Measurements from ENCODE around the gene ZEB2. TPM values are rescaled to one million over a fixed set of nuclear protein-coding genes. Genes with fewer than 3 reads are reported as not detected.

ZEB2 gene
- total RNA-seq, 5 donors from 2014 or later (not counting 1 experiment from before 2014, with no cell fraction given), result 8.9 to 106 (median 23.7) TPM

- Mint-ChIP-seq H3K36me3 (peaks cover 5% of the 10 kb centered on the region), H3K27me3 (peaks cover 53 to 62% of the 10 kb centered on the region in 2 donors), H3K27ac (peak overlapping the region in 1 of 2 donors; percentile 58), H3K4me1 (peaks cover 13 to 51% (median 16%) of the 10 kb centered on the region in 3 donors), H3K9me3 (no peaks in the 10 kb centered on the region), H3K4me3 (peak overlapping the region; percentile 66 to 81 (median 76))
- peaks cover 14 to 42% of the 10 kb centered on the region in 2 experiments for H3K4me1 ChIP-seq (ENCODE audit: control insufficient read depth in 1 of 2, extremely low read depth in 1 of 2, insufficient read depth in 2 of 2, low read length in 2 of 2)
- H3K27me3 ChIP-seq (replicated peaks in 1 of 2; ENCODE audit: control insufficient read depth in 2 of 2, extremely low read depth in 1 of 2, insufficient read depth in 2 of 2, low read length in 1 of 2), result peaks cover 2 to 38% of the 10 kb centered on the region in 2 experiments
- H3K4me3 ChIP-seq (ENCODE audit: control insufficient read depth in 1 of 2, extremely low read depth in 1 of 2, low read length in 1 of 2), result peak overlapping the region; percentile 57 to 67
- no peaks in the 10 kb centered on the region for H3K9me3 ChIP-seq
- ChIA-PET CTCF (no interaction called here), POLR2A (no interaction called here)
- ATAC-seq (replicated peaks in 1 of 4) (peak; percentile 7 to 21 (median 16)), DNase-seq (peak in 1 of 35 experiments; percentile 32)
- H3K27ac ChIP-seq (ENCODE audit: low read length), result peak overlapping the region; percentile 73
- H3K36me3 ChIP-seq (ENCODE audit: control insufficient read depth in 2 of 2, extremely low read depth in 1 of 2, insufficient read depth in 1 of 2, low read length in 1 of 2), result peaks cover 0 to 2% of the 10 kb centered on the region in 2 donors
- 1% methylated on average over 49 of the region's 57 CpGs for WGBS (ENCODE audit: insufficient coverage)
These were observed 3.4 kb downstream of the ZEB2 start for GRCh38 chr2:144516411-144516980.

DNA sequence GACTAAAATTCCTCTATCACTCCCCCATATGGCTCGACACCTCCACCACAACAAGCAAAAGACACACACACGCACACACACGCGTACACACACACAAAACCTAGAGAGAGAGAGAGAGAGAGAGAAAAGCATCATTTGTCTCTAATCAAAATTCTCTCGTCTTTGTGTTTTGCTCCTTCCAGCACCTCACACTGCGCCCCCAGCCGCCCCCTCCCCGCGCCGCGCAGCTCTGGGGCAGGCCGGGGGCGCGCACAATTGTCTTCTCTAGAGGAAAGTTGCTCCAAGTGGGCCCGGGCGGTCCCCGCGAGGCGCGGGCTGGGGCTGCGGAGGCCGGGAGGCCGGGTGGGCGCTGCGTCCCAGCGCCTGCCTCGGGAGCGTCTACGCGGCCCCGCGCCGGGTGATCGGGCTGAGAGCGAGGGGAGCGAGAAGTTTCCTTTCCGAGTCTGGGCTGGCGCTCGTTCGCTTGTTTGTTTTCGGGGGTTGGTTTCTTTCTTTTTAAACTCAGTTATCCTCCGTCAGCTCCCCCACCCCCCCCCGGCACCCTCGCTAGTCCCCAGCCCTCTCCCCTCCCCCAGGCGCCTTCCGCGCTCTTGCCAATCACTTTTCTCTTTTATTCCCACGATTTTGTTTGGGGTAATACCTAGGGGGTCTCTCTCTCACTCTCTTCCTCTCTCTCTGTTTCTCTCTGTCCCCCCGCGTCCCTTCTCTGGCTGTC is 4.1 kb downstream of the ZEB2 start:
- Histone ChIP-seq H3K4me3 (ENCODE audit: control insufficient read depth in 1 of 2, extremely low read depth in 1 of 2, low read length in 1 of 2) (peak overlapping the region; percentile 57 to 75), H3K36me3 (ENCODE audit: control insufficient read depth in 2 of 2, extremely low read depth in 1 of 2, insufficient read depth in 1 of 2, low read length in 1 of 2) (peaks cover 0 to 2% of the 10 kb centered on the region in 2 donors), H3K27ac (ENCODE audit: low read length) (peak overlapping the region; percentile 73), H3K4me1 (ENCODE audit: control insufficient read depth in 1 of 2, extremely low read depth in 1 of 2, insufficient read depth in 2 of 2, low read length in 2 of 2) (peaks cover 14 to 42% of the 10 kb centered on the region in 2 experiments), H3K9me3 (no peaks in the 10 kb centered on the region), H3K27me3 (replicated peaks in 1 of 2; ENCODE audit: control insufficient read depth in 2 of 2, extremely low read depth in 1 of 2, insufficient read depth in 2 of 2, low read length in 1 of 2) (peaks cover 2 to 38% of the 10 kb centered on the region in 2 experiments)
- Mint-ChIP-seq H3K9me3 (no peaks in the 10 kb centered on the region), H3K4me1 (peaks cover 16 to 56% (median 20%) of the 10 kb centered on the region in 3 donors), H3K36me3 (peaks cover 5% of the 10 kb centered on the region), H3K27ac (peak overlapping the region; percentile 62 to 73), H3K4me3 (peak overlapping the region; percentile 66 to 81 (median 76)), H3K27me3 (peaks cover 51 to 61% of the 10 kb centered on the region in 2 donors)
- peak in 17 of 35 experiments; percentile 15 to 70 (median 42) for DNase-seq
- WGBS (ENCODE audit: insufficient coverage), result 0% methylated on average over 30 of the region's 50 CpGs
- peak; percentile 18 to 36 (median 28) for ATAC-seq (replicated peaks in 1 of 4)
- POLR2A ChIA-PET, result interaction anchor here in 1 of 2 donors (2.2 kb wide), 1 partner anchor 56 kb away, joined by 6 read pairs; no protein-coding TSS in a partner anchor
- CTCF ChIA-PET, result interaction anchor here in 1 of 2 donors (0.7 kb wide), 1 partner anchor 873 kb away, joined by 3 read pairs; no protein-coding TSS in a partner anchor

DNA sequence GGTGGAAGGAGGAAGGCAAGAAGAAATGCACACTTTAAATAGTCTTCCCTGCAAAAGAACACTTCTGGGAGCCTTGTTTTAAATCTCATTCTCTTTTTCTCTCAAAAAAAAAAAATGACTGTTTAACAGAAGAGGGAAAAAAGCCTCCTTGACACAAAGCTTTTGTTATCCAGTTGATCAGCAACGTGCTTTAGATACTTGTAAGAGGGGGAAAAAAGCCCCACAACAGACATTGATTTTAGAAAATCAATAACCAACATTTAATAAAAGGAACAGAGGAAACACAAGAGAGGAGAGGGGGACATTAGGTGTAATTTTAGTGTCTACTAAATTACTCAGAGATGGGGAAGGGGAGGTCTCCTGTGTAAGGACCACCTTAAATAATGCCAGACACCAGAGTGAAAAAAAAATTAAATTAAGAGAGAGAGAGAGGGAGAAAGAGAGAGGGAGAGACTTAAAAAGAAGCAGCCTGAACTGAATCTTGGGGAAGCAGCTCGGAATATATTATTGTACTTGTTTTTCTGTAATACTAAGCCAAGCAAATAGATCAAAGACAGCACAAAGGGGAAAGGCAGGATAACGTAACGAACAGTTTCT is 4.7 kb downstream of the ZEB2 start:
- peak overlapping the region; percentile 39 for H3K27ac ChIP-seq (ENCODE audit: low read length)
- ChIA-PET CTCF (interaction anchor here in 1 of 2 donors (0.7 kb wide), 1 partner anchor 874 kb away, joined by 3 read pairs; no protein-coding TSS in a partner anchor), POLR2A (interaction anchor here in 1 of 2 donors (0.5 to 2.2 kb wide), 2 partner anchors 10 to 55 kb away, joined by 5 to 6 read pairs; no protein-coding TSS in a partner anchor)
- H3K9me3 ChIP-seq, result no peaks in the 10 kb centered on the region
- DNase-seq (no peak), ATAC-seq (replicated peaks in 1 of 4) (no peak)
- Mint-ChIP-seq H3K36me3 (peaks cover 8% of the 10 kb centered on the region), H3K4me1 (peaks cover 18 to 56% (median 21%) of the 10 kb centered on the region in 3 donors), H3K27me3 (peaks cover 50 to 61% of the 10 kb centered on the region in 2 donors), H3K27ac (peak overlapping the region; percentile 62 to 73), H3K9me3 (no peaks in the 10 kb centered on the region), H3K4me3 (peak overlapping the region; percentile 62 to 81 (median 66))
- H3K27me3 ChIP-seq (replicated peaks in 1 of 2; ENCODE audit: control insufficient read depth in 2 of 2, extremely low read depth in 1 of 2, insufficient read depth in 2 of 2, low read length in 1 of 2), result peaks cover 2 to 38% of the 10 kb centered on the region in 2 experiments
- peaks cover 14 to 46% of the 10 kb centered on the region in 2 experiments for H3K4me1 ChIP-seq (ENCODE audit: control insufficient read depth in 1 of 2, extremely low read depth in 1 of 2, insufficient read depth in 2 of 2, low read length in 2 of 2)
- WGBS (ENCODE audit: insufficient coverage), result no CpG with 5 or more reads among the region's 4 CpGs
- H3K36me3 ChIP-seq (ENCODE audit: control insufficient read depth in 2 of 2, extremely low read depth in 1 of 2, insufficient read depth in 1 of 2, low read length in 1 of 2), result peaks cover 0 to 2% of the 10 kb centered on the region in 2 donors
- H3K4me3 ChIP-seq (ENCODE audit: control insufficient read depth in 1 of 2, extremely low read depth in 1 of 2, low read length in 1 of 2), result peak overlapping the region; percentile 57 to 75

DNA sequence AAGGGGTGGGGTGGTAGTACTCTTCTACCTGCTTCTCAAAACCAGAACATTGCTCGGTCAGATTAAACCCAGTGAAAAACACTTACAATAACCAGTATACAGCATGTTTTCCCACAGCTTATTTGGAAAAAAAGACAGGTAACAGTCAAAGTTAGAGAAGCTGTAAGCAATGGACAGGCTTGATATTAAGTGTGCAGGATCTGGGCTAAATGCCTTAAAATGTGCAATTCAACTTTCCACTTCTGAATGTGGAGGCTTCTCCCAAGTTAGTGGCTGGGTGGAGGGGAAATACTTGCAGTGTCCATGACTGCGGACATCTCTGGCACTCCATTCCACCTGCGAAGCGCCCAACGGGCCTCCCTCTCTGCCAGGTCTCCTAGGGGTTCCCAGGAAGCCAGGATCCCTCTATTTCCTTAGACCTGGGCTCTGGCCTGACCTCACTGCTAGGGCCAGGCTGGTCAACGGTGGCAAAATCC is 5.3 kb downstream of the ZEB2 start:
- ChIA-PET POLR2A (interaction anchor here in 1 of 2 donors (2.2 kb wide), 1 partner anchor 55 kb away, joined by 6 read pairs; no protein-coding TSS in a partner anchor), CTCF (interaction anchor here in 1 of 2 donors (0.8 kb wide), 1 partner anchor 10 kb away, joined by 4 read pairs; no protein-coding TSS in a partner anchor)
- Histone ChIP-seq H3K9me3 (no peaks in the 10 kb centered on the region), H3K36me3 (ENCODE audit: control insufficient read depth in 2 of 2, extremely low read depth in 1 of 2, insufficient read depth in 1 of 2, low read length in 1 of 2) (peaks cover 0 to 2% of the 10 kb centered on the region in 2 donors), H3K27ac (ENCODE audit: low read length) (peak overlapping the region; percentile 39), H3K4me1 (ENCODE audit: control insufficient read depth in 1 of 2, extremely low read depth in 1 of 2, insufficient read depth in 2 of 2, low read length in 2 of 2) (peaks cover 14 to 46% of the 10 kb centered on the region in 2 experiments), H3K4me3 (ENCODE audit: control insufficient read depth in 1 of 2, extremely low read depth in 1 of 2, low read length in 1 of 2) (no peak overlapping the region), H3K27me3 (replicated peaks in 1 of 2; ENCODE audit: control insufficient read depth in 2 of 2, extremely low read depth in 1 of 2, insufficient read depth in 2 of 2, low read length in 1 of 2) (peaks cover 0 to 33% of the 10 kb centered on the region in 2 experiments)
- no peaks in the 10 kb centered on the region for H3K9me3 Mint-ChIP-seq
- 100% methylated on average over 2 of the region's 6 CpGs for WGBS (ENCODE audit: insufficient coverage)
- H3K27me3 Mint-ChIP-seq, result peaks cover 50 to 61% of the 10 kb centered on the region in 2 donors
- ATAC-seq (replicated peaks in 1 of 4), result no peak
- peaks cover 8% of the 10 kb centered on the region for H3K36me3 Mint-ChIP-seq
- no peak for DNase-seq
- H3K4me3 Mint-ChIP-seq, result peak overlapping the region; percentile 62 to 81 (median 66)
- peaks cover 18 to 57% (median 21%) of the 10 kb centered on the region in 3 donors for H3K4me1 Mint-ChIP-seq
- H3K27ac Mint-ChIP-seq, result no peak overlapping the region

- Mint-ChIP-seq H3K27ac (peak overlapping the region; percentile 62 to 71), H3K36me3 (peaks cover 8% of the 10 kb centered on the region), H3K4me1 (peaks cover 18 to 62% (median 21%) of the 10 kb centered on the region in 3 donors), H3K27me3 (peaks cover 52 to 64% of the 10 kb centered on the region in 2 donors), H3K4me3 (peak overlapping the region; percentile 3 to 68 (median 47)), H3K9me3 (no peaks in the 10 kb centered on the region)
- peaks cover 8 to 54% of the 10 kb centered on the region in 2 experiments for H3K4me1 ChIP-seq (ENCODE audit: control insufficient read depth in 1 of 2, extremely low read depth in 1 of 2, insufficient read depth in 2 of 2, low read length in 2 of 2)
- ChIA-PET CTCF (interaction anchor here in 1 of 2 donors (0.8 kb wide), 1 partner anchor 9 kb away, joined by 4 read pairs; no protein-coding TSS in a partner anchor), POLR2A (interaction anchor here in 1 of 2 donors (2.2 kb wide), 1 partner anchor 54 kb away, joined by 6 read pairs; no protein-coding TSS in a partner anchor)
- H3K27ac ChIP-seq (ENCODE audit: low read length), result peak overlapping the region; percentile 45
- H3K27me3 ChIP-seq (replicated peaks in 1 of 2; ENCODE audit: control insufficient read depth in 2 of 2, extremely low read depth in 1 of 2, insufficient read depth in 2 of 2, low read length in 1 of 2), result peaks cover 0 to 33% of the 10 kb centered on the region in 2 experiments
- H3K4me3 ChIP-seq (ENCODE audit: control insufficient read depth in 1 of 2, extremely low read depth in 1 of 2, low read length in 1 of 2), result peak overlapping the region in 1 of 2 donors; percentile 4
- peaks cover 0 to 2% of the 10 kb centered on the region in 2 donors for H3K36me3 ChIP-seq (ENCODE audit: control insufficient read depth in 2 of 2, extremely low read depth in 1 of 2, insufficient read depth in 1 of 2, low read length in 1 of 2)
- WGBS (ENCODE audit: insufficient coverage), result 87% methylated on average over 5 of the region's 18 CpGs
- ATAC-seq (replicated peaks in 1 of 4), result no peak
- DNase-seq, result peak in 6 of 35 experiments; percentile 12 to 65 (median 36)
- no peaks in the 10 kb centered on the region for H3K9me3 ChIP-seq
These were observed 6.4 kb downstream of the ZEB2 start for GRCh38 chr2:144513388-144514101.

Measured in T-cell (primary cell).